GM12865 (cell line): ENCODE results near the gene CD3E.
A peak's percentile ranks its signal among the peaks of the same experiment; 100 is the strongest.

ENCODE experiments used
- DNase-seq: peaks from one replicate; pipeline ENCODE4 v3.0.0; 2010; ENCODE audit warnings: low read depth
- H3K4me3 ChIP-seq: 2 replicates; pipeline ENCODE4 v1.5.1; 2011; ENCODE audit warnings: mild to moderate bottlenecking, low read depth, low read length, control low read depth
- TF ChIP-seq, protein P1 (sequence below): IDR thresholded peaks from 2 replicates; pipeline ENCODE4 v1.5.1; 2011; ENCODE audit warnings: low read length, control low read depth, low read depth, inconsistent platforms; ENCODE audit not compliant: insufficient read depth; ENCODE audit errors: missing control alignments

CD3E gene

DNA sequence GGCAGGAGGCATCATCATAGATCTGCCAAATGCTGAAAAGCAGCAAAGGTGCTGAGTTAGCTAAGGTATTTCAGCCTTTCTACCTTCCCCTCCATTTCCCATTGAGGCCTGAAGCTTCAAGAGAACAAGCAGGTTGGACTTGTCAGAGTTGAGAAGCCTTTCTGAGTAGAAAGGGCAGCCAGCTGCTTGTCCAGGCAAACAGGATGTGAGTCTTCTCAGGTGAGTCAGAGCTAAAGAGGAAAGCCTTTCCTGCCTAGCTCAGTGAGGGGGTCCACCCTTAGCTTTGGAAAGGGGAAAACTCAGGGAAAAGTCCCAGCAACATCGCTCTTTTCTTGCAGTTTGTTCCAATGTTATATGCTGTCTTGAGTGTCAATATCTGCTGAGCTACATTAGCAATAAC lies 27.2 kb upstream of the CD3E start:
- TF ChIP-seq, protein P1, sequence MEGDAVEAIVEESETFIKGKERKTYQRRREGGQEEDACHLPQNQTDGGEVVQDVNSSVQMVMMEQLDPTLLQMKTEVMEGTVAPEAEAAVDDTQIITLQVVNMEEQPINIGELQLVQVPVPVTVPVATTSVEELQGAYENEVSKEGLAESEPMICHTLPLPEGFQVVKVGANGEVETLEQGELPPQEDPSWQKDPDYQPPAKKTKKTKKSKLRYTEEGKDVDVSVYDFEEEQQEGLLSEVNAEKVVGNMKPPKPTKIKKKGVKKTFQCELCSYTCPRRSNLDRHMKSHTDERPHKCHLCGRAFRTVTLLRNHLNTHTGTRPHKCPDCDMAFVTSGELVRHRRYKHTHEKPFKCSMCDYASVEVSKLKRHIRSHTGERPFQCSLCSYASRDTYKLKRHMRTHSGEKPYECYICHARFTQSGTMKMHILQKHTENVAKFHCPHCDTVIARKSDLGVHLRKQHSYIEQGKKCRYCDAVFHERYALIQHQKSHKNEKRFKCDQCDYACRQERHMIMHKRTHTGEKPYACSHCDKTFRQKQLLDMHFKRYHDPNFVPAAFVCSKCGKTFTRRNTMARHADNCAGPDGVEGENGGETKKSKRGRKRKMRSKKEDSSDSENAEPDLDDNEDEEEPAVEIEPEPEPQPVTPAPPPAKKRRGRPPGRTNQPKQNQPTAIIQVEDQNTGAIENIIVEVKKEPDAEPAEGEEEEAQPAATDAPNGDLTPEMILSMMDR: no peak
- peak; percentile 73 for DNase-seq
- H3K4me3 ChIP-seq: no peak overlapping the region

DNA sequence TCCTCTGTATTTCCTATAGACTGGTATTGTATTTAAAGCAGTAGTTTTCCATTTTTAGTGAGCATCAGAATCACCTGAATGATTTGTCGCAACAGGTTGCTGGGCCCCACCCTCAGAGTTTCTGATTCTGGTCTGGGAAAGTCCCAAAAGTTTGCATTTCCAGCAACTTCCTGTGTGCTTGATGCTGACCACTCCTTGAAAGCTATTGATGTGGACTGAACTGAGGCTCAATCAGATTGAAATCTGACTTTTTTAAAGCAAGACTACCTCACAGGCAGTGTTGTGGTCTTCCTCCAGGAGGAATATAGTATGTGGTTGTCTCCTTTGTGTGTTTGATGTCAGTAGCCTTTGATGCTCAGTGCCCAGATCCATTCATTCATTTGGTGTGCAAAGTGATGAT lies 23.2 kb upstream of the CD3E start:
- peak; percentile 73 for DNase-seq
- TF ChIP-seq, protein P1: no peak
- no peak overlapping the region for H3K4me3 ChIP-seq

DNA sequence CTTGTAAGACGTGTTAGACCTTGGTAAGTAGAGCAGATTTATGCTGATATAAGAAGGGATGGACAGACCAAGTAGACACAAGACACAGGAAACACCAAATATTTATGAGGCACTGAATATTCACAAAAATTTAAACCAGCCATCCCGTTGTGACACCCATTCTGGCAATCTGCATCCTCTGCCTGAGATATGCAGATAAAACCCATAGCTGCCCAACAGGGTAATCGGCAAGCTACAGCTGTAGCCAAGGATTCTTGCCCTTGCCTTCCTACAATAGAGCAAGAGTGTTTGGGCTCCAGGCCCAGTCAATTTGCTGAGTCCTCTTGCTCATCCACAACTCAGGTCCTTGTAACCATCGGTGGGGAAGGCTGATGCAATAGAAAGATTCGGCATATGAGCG lies 21.9 kb upstream of the CD3E start:
- TF ChIP-seq, protein P1: no peak
- no peak overlapping the region for H3K4me3 ChIP-seq
- DNase-seq: no peak

DNA sequence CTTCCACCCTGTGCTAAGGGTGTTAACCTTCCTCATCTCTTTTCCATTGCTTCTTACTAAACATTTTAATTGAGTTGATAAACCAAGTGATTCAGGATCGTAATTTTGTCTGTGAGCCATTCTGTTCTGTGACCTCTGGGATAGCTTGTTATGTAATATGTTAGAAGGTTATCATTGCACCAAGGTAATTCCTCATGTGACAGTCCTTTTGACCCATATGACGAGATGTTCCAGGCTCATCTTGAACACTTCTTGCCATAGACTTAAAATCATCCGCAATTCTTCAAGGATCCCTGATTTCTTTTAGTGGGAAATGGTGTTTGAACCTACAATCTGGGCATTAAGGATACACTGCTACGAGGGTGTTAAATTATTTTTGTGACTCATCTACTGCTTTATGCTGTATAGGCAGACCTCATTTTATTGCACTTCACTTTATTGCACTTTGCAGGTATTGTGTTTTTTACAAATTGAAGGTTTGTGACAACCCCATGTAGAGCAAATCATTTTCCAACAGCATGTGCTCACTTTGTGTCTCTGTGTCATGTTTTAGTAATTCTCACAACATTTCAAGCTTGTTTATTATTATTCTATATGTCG lies 21.4 kb upstream of the CD3E start:
- no peak overlapping the region for H3K4me3 ChIP-seq
- DNase-seq: no peak
- TF ChIP-seq, protein P1: no peak

DNA sequence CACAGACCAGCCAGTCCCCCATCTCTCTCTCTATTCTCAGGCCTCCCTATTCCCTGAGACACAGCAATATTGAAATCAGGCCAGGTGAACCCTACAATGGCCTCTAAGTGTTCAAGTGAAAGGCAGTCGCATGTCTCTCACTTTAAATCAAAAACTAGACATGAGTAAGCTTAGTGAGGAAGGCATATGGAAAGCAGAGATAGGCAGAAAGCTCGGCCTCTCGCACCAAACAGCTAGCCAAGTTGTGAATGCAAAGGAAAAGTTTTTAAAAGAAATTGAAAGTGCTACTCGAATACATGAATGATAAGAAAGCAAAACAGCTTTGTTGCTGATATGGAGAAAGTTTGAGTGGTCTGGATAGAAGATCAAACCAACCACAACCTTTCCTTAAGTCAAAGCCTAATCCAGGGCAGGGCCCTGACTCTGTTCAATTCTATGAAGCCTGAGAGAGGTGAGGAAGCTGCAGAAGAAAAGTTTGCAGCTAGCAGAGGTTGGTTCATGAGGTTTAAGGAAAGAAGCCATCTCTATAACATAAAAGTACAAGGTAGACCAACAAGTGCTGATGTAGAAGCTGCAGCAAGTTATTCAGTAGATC lies 20.7 kb upstream of the CD3E start:
- TF ChIP-seq, protein P1: no peak
- no peak for DNase-seq
- H3K4me3 ChIP-seq: no peak overlapping the region

DNA sequence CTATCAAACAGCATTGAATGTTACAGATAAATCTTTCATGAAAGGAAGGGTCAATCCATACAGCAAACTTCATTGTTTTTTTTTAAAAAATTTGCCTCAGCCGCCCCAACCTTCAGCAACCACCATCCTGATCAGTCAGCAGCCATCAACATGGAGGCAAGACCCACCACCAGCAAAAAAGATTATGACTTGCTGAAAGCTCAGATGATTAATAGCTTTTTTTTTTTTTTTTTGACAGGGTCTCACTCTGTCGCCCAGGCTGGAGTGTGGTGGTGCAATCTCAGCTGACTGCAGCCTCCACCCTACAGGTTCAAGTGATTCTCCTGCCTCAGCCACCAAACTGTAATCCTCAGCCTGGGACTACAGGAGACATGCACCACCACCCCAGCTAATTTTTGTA lies 18.0 kb upstream of the CD3E start:
- no peak overlapping the region for H3K4me3 ChIP-seq
- DNase-seq: no peak
- TF ChIP-seq, protein P1: no peak

DNA sequence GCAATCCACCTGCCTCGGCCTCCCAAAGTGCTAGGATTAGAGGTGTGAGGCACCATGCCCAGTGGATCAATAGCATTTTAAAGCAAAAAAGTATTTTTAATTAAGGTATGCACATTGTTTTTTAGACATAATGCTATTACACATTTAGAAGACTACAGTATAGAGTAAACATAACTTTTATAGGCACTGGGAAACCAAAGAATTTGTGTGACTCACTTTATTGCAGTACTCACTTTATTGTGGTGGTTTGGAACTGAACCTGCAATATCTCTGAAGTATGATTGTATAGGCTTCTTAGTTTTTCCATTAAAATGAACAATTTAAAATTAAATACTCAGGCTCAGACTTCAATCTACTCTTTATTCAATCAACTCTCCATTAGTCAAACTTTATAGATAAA lies 17.5 kb upstream of the CD3E start:
- H3K4me3 ChIP-seq: no peak overlapping the region
- TF ChIP-seq, protein P1: no peak
- no peak for DNase-seq
